HepG2 (cell line): Measurements from ENCODE around the gene CARD19. TPM values are rescaled to one million over a fixed set of nuclear protein-coding genes. Genes with fewer than 3 reads are reported as not detected.
A peak's percentile ranks its signal among the peaks of the same experiment; 100 is the strongest.

ENCODE experiments used
- ATAC-seq: fragments of 200-7000 bp; cut with Tn5 transposase; 3 replicates; pipeline ENCODE4 v1.9.1; 2020; ENCODE audit warnings: mild to moderate bottlenecking, moderate library complexity
- BruUV-seq: library from RNA; stranded (reverse); fragments of 400-500 nt; replicated peaks from 2 replicates; lab custom pipeline; 2021; lab: Mats Ljungman, UMichigan
- CTCF ChIA-PET: fragments of 300-600 bp; formaldehyde crosslinking; extraction: SDS; loops from one replicate; lab custom pipeline; 2021; ENCODE audit warnings: low total read pairs, inconsistent platforms, low intra/inter-chr PET ratio; lab: Yijun Ruan, JAX
- POLR2A ChIA-PET: fragments of 350-600 bp; sonication (Branson Sonifier 250); formaldehyde crosslinking; loops from one replicate; lab custom pipeline; 2020; ENCODE audit warnings: antibody characterized with exemption, inconsistent platforms; lab: Yijun Ruan, JAX
- DNase-seq: peaks from one replicate; pipeline ENCODE4 v3.0.0-alpha.2; 2015; ENCODE audit warnings: low spot score
- FAIRE-seq: peaks from 3 replicates; lab custom pipeline; 2011; peaks lifted over from hg19 to GRCh38; lab: Jason Lieb, UNC
- H2AFZ ChIP-seq: one replicate; pipeline ENCODE4 v1.6.1; 2011; ENCODE audit warnings: low read length, inconsistent platforms
- H3K27ac ChIP-seq: fragments of 300-600 bp; 3 replicates; pipeline ENCODE4 v1.8.0; 2011; ENCODE audit warnings: mixed run types, mild to moderate bottlenecking, mixed read lengths, low read length, inconsistent platforms; ENCODE audit not compliant: insufficient read depth; ENCODE audit errors: extremely low read length
- H3K27me3 ChIP-seq, 2 experiments: fragments of 200-600 bp in 1 of 2; 2 replicates in 1 of 2; 3 replicates in 1 of 2; pipeline versions ENCODE4 v1.6.0 to v1.8.0; 2011; ENCODE audit warnings: low read length in 2 of 2, mild to moderate bottlenecking in 2 of 2, moderate library complexity in 2 of 2, inconsistent platforms in 1 of 2; ENCODE audit not compliant: insufficient read depth in 2 of 2, control insufficient read depth in 1 of 2
- H3K36me3 ChIP-seq, 2 experiments: fragments of 200-600 bp in 1 of 2; replicated peaks in 1 of 2; 2 replicates in 1 of 2; 3 replicates in 1 of 2; pipeline versions ENCODE4 v1.5.1 to v1.8.0; 2011; ENCODE audit warnings: low read length in 2 of 2, inconsistent platforms in 1 of 2; ENCODE audit not compliant: insufficient read depth in 2 of 2, control insufficient read depth in 1 of 2
- H3K4me1 ChIP-seq: 2 replicates; pipeline ENCODE4 v1.5.1; 2012; ENCODE audit warnings: low read length, inconsistent platforms; ENCODE audit not compliant: insufficient read depth
- H3K4me2 ChIP-seq: 2 replicates; pipeline ENCODE4 v1.6.0; 2011; ENCODE audit warnings: low read depth, low read length, inconsistent platforms
- H3K4me3 ChIP-seq, 3 experiments: fragments of 200-600 bp in 1 of 3; sonication (generic), shearing (Covaris generic) in 1 of 3; replicated peaks in 1 of 3; 2 replicates each; pipeline ENCODE4 v1.5.1; 2011 to 2016; ENCODE audit warnings: low read length in 3 of 3, inconsistent platforms in 2 of 3, low read depth in 2 of 3, mild to moderate bottlenecking in 2 of 3, control low read depth in 1 of 3, mixed read lengths in 1 of 3; ENCODE audit not compliant: insufficient read depth in 1 of 3
- H3K79me2 ChIP-seq: one replicate; pipeline ENCODE4 v1.6.1; 2011; ENCODE audit warnings: low read length, inconsistent platforms; ENCODE audit not compliant: insufficient read depth
- H3K9ac ChIP-seq: 2 replicates; pipeline ENCODE4 v1.6.0; 2011; ENCODE audit warnings: mild to moderate bottlenecking, low read depth, low read length, inconsistent platforms; ENCODE audit not compliant: insufficient read depth
- H3K9me3 ChIP-seq: 2 replicates; pipeline ENCODE4 v1.5.1; 2012; ENCODE audit warnings: mild to moderate bottlenecking, low read length
- H4K20me1 ChIP-seq: 2 replicates; pipeline ENCODE4 v1.6.0; 2011; ENCODE audit warnings: inconsistent platforms, mild to moderate bottlenecking, low read length, moderate library complexity; ENCODE audit not compliant: insufficient read depth
- CEBPG ChIP-seq: IDR thresholded peaks from 2 replicates; pipeline ENCODE4 v1.6.1; 2016
- HDAC2 ChIP-seq: sonication (generic); formaldehyde crosslinking; IDR thresholded peaks from 2 replicates; pipeline ENCODE4 v1.4.0; 2020; ENCODE audit warnings: missing genetic modification reagents
- KAT7 ChIP-seq: IDR thresholded peaks from 2 replicates; pipeline ENCODE4 v1.6.1; 2018; ENCODE audit warnings: borderline replicate concordance, missing compliant biosample characterization
- MIER3 ChIP-seq: IDR thresholded peaks from 2 replicates; pipeline ENCODE4 v1.6.1; 2016; ENCODE audit warnings: missing compliant biosample characterization, borderline replicate concordance
- MTERF4 ChIP-seq: sonication (generic); formaldehyde crosslinking; IDR thresholded peaks from 2 replicates; pipeline ENCODE4 v1.8.0; 2023; ENCODE audit warnings: mild to moderate bottlenecking, missing genetic modification reagents
- NR3C1 ChIP-seq: sonication (generic); formaldehyde crosslinking; IDR thresholded peaks from 2 replicates; pipeline ENCODE4 v1.4.0; 2020; ENCODE audit warnings: missing genetic modification reagents
- REL ChIP-seq: sonication (generic); formaldehyde crosslinking; conservative IDR thresholded peaks from 2 replicates; pipeline ENCODE4 v1.8.0; 2022; ENCODE audit warnings: mild to moderate bottlenecking, missing genetic modification reagents, moderate library complexity
- ZNF263 ChIP-seq: sonication (generic); formaldehyde crosslinking; IDR thresholded peaks from 2 replicates; pipeline ENCODE4 v1.4.0; 2020; ENCODE audit warnings: missing genetic modification reagents
- WGBS: methylation state at CpG from one replicate; pipeline ENCODE4 v1.1.6; 2017; ENCODE audit warnings: low lambda C conversion rate; 5-methylcytosine and 5-hydroxymethylcytosine counted together
- in situ Hi-C: cut with HindIII; loops from 2 replicates; pipeline ENCODE4 v1.10.0; 2017; ENCODE audit warnings: low pct_unique_long_range_greater_than_20kb; ENCODE audit not compliant: extremely low pct_ligation_motif_present
- intact Hi-C: fragments of 100-400 bp; cut with micrococcal nuclease; formaldehyde crosslinking; loops from one replicate; pipeline ENCODE4 v1.10.0; 2022; ENCODE audit not compliant: unreplicated experiment
- polyA plus RNA-seq, 8 experiments: library from polyadenylated mRNA; depleted of rRNA in 3 of 8; stranded (reverse) in 7 of 8; unstranded in 1 of 8; fragments of >200 nt; fragmentation: Illumina TruSeq in 4 of 8; extraction: Trizol in 4 of 8; gene quantifications; 2 replicates each; pipeline versions ENCODE4 v1.2.1 to v1.2.3, GENCODE V29; 2011 to 2016; ENCODE audit warnings: low read depth in 4 of 8, missing spikeins in 1 of 8, mixed read lengths in 1 of 8; ENCODE audit not compliant: insufficient read depth in 1 of 8
- total RNA-seq, 5 experiments: library from RNA; depleted of rRNA; stranded (reverse); fragments of >200 nt; fragmentation: Illumina TruSeq; extraction: Trizol; gene quantifications; 2 replicates each; pipeline ENCODE4 v1.2.3, GENCODE V29; 2016; ENCODE audit warnings: low read depth in 1 of 5

The CARD19 gene
- total and polyA plus RNA-seq, 2 of the 13 experiments (the other 11 are each of a cell fraction or from before 2014, with no cell fraction given), result 18.4 to 47.2 TPM

GRCh38 chr9:93095205-93096130 is 549 bp upstream of the CARD19 start (continued):
- TF ChIP-seq MTERF4 (CRISPR knock-in tag), result 0 out of 2 replicates have a peak, but pooled peaks have one; percentile 78
- no peak for TF ChIP-seq NR3C1 (CRISPR knock-in tag)
- no peak for TF ChIP-seq KAT7 (CRISPR knock-in tag)
- no peak for TF ChIP-seq MIER3 (CRISPR knock-in tag)
- peak; percentile 42; the same call in 1 of the 2 replicates for TF ChIP-seq HDAC2
- no peak for TF ChIP-seq REL

GRCh38 chr9:93096811-93097382 is 880 bp downstream of the CARD19 start:
- H3K36me3 ChIP-seq, result no peaks in the 10 kb centered on the region
- H3K4me2 ChIP-seq, result peak overlapping the region; percentile 90
- in situ Hi-C loops, result no loop called here
- no peak overlapping the region for H2AFZ ChIP-seq
- H3K27me3 ChIP-seq, result no peaks in the 10 kb centered on the region; a peak in 1 of 5 replicates
- H3K79me2 ChIP-seq, result peaks cover 20% of the 10 kb centered on the region
- peak overlapping the region; percentile 82 to 91 (median 90) for H3K4me3 ChIP-seq
- TF ChIP-seq CEBPG (CRISPR knock-in tag), result no peak
- peak; percentile 36; the same call in 1 of the 2 replicates for TF ChIP-seq ZNF263 (CRISPR knock-in tag)
- no peaks in the 10 kb centered on the region; the same call in 1 of the 2 replicates for H4K20me1 ChIP-seq
- WGBS, result 4% methylated on average over 9 of the region's 16 CpGs
- no peak for ATAC-seq
- DNase-seq, result no peak
- peak overlapping the region; percentile 39 for H3K27ac ChIP-seq
- intact Hi-C loops, result no loop called here
- CTCF ChIA-PET, result no interaction called here
- no peak for FAIRE-seq
- POLR2A ChIA-PET, result interaction anchor here (0.8 to 3.4 kb wide), 6 partner anchors 12 to 37 kb away, joined by 3 to 21 read pairs (median 5); partner anchors contain the start of gene NINJ1
- peak overlapping the region; percentile 80 for H3K9ac ChIP-seq
- H3K4me1 ChIP-seq, result peaks cover 59% of the 10 kb centered on the region
- BruUV-seq, result no TSS peak
- no peaks in the 10 kb centered on the region for H3K9me3 ChIP-seq
